Loucy (cell line): ENCODE results near the gene RAET1E.

Source experiments
- CTCF ChIP-seq: fragments of 200-600 bp; sonication (generic); conservative IDR thresholded peaks from 2 replicates; pipeline ENCODE4 v1.5.1; 2014; ENCODE audit warnings: mild to moderate bottlenecking, antibody characterized with exemption, low read length
- EZH2phosphoT487 ChIP-seq: fragments of 200-600 bp; IDR thresholded peaks from 2 replicates; pipeline ENCODE4 v1.6.1; 2018; ENCODE audit warnings: antibody characterized with exemption, mild to moderate bottlenecking, moderate library complexity, borderline replicate concordance

GRCh38 chr6:149860834-149861602 is 36.9 kb downstream of the RAET1E start:
- peak; percentile 49 for TF ChIP-seq CTCF
- TF ChIP-seq EZH2phosphoT487: no peak
